NB4 (cell line): ENCODE data around the gene CD83.

Source experiments
- DNase-seq: peaks from one replicate; pipeline ENCODE4 v3.0.0; 2010; ENCODE audit warnings: low read depth
- H3K4me3 ChIP-seq: one replicate; pipeline ENCODE4 v1.5.1; 2011; ENCODE audit warnings: mild to moderate bottlenecking, low read depth, low read length, moderate library complexity
- CTCF ChIP-seq: IDR thresholded peaks from one replicate; pipeline ENCODE4 v1.5.1; 2012; ENCODE audit warnings: low read depth, low read length
- MAX ChIP-seq: IDR thresholded peaks from 2 replicates; pipeline ENCODE4 v1.6.1; 2011; ENCODE audit warnings: low read depth, low read length
- MYC ChIP-seq: IDR thresholded peaks from 2 replicates; pipeline ENCODE4 v1.6.1; 2011; ENCODE audit warnings: low read depth, low read length
- POLR2A ChIP-seq: IDR thresholded peaks from 2 replicates; pipeline ENCODE4 v1.6.1; 2011; ENCODE audit warnings: mild to moderate bottlenecking; ENCODE audit not compliant: insufficient read length; ENCODE audit errors: extremely low read depth

Gene CD83

GRCh38 chr6:14107000-14107399, 10.6 kb upstream of the CD83 start:
- H3K4me3 ChIP-seq, result no peak overlapping the region
- DNase-seq, result no peak
- no peak for TF ChIP-seq MYC
- TF ChIP-seq CTCF, result no peak
- TF ChIP-seq POLR2A, result no peak
- TF ChIP-seq MAX, result no peak

GRCh38 chr6:14107711-14108494, 9.7 kb upstream of the CD83 start:
- no peak overlapping the region for H3K4me3 ChIP-seq
- DNase-seq, result no peak
- no peak for TF ChIP-seq MYC
- TF ChIP-seq MAX, result no peak
- TF ChIP-seq POLR2A, result no peak
- TF ChIP-seq CTCF, result no peak

- peak; percentile 90 for DNase-seq
- H3K4me3 ChIP-seq, result peak overlapping the region; percentile 25
- TF ChIP-seq POLR2A (peak; percentile 37), CTCF (no peak), MAX (0 out of 2 replicates have a peak, but pooled peaks have one; percentile 9), MYC (no peak)
These were observed 8.8 kb upstream of the CD83 start for GRCh38 chr6:14108571-14109410.

- TF ChIP-seq CTCF (no peak), MAX (no peak), MYC (no peak), POLR2A (no peak)
- no peak for DNase-seq
- peak overlapping the region; percentile 25 for H3K4me3 ChIP-seq
These were observed 8.2 kb upstream of the CD83 start for GRCh38 chr6:14109411-14109826.

GRCh38 chr6:14110001-14110818, 7.4 kb upstream of the CD83 start:
- no peak for DNase-seq
- no peak overlapping the region for H3K4me3 ChIP-seq
- no peak for TF ChIP-seq CTCF
- TF ChIP-seq MYC, result no peak
- no peak for TF ChIP-seq MAX
- TF ChIP-seq POLR2A, result no peak
